Measurements from ENCODE around the gene LYST.

DNA sequence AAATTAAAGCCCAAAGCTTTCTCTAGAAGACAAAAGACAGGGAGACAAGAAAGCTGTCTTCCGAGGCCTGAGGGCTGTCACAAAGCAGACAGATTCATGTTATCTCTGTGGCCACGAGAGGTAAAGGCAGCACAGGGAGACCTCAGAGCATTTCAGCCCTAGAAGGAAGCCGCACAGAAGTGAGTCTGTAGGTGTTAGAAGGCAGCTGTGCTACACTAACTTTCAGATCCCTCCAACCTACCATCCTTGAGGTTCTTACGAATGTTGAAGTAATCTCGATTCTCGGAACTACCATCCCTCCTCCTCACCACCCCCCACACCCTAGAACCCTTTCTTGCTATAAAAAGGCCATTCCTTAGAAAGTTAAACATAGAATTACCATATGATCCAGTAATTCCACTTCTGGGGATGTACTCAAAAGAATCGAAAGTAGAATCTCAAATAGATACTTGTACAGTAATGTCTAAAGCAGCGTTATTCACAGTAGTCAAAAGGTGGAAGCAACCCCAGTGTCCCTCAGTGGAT lies 21.5 kb upstream of the LYST start:
- TF ChIP-seq RAD21 (conservative IDR thresholded peaks at IDR 0.05) (no peak), POLR2AphosphoS5 (IDR thresholded peaks at IDR 0.05) (no peak), CTCF (IDR thresholded peaks at IDR 0.05; ENCODE audit: poor library complexity, severe bottlenecking) (no peak), EZH2 (IDR thresholded peaks at IDR 0.05; ENCODE audit: borderline replicate concordance, insufficient read depth, low read length, poor library complexity, severe bottlenecking) (no peak), MXI1 (conservative IDR thresholded peaks at IDR 0.05; ENCODE audit: poor library complexity, severe bottlenecking) (no peak), EP300 (conservative IDR thresholded peaks at IDR 0.05; ENCODE audit: poor library complexity, severe bottlenecking) (no peak), TAF1 (IDR thresholded peaks at IDR 0.05; ENCODE audit: low read depth) (no peak), SMC3 (conservative IDR thresholded peaks at IDR 0.05; ENCODE audit: poor library complexity) (no peak)

Data from neural cell (in vitro differentiated cells).